ENCODE measurements around the gene GGA2. TPM values are rescaled to one million over a fixed set of nuclear protein-coding genes. Genes with fewer than 3 reads are reported as not detected.

Gene GGA2
- total RNA-seq, 4 donors from 2014 or later: 36.5 to 50.5 (median 41.5) TPM

DNA sequence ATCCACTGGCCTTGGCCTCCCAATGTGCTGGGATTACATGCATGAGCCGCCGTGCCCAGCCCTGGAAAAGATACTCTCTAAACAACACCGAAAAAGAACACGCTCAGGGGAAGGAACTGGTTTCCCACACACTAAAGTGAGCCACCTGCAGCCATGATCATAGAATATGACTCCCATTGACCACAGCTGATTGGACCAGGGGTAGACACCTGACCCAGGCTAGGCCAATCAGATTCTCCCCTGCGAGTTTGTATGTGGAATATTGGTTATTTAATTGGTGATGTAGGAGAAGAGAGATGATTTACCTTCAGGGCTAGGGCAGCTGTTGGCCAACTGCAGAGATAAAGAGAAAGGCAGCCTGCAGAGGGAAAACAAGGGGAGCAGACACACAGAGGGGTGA lies 9.0 kb upstream of the GGA2 start:
- no peak overlapping the region for H3K27ac ChIP-seq
- no peaks in the 10 kb centered on the region for H3K9me3 ChIP-seq
- TF ChIP-seq EP300 (IDR thresholded peaks at IDR 0.05) (no peak), POLR2A (IDR thresholded peaks at IDR 0.05) (no peak), POLR2AphosphoS5 (IDR thresholded peaks at IDR 0.05) (no peak)
- TF ChIP-seq, protein P1, sequence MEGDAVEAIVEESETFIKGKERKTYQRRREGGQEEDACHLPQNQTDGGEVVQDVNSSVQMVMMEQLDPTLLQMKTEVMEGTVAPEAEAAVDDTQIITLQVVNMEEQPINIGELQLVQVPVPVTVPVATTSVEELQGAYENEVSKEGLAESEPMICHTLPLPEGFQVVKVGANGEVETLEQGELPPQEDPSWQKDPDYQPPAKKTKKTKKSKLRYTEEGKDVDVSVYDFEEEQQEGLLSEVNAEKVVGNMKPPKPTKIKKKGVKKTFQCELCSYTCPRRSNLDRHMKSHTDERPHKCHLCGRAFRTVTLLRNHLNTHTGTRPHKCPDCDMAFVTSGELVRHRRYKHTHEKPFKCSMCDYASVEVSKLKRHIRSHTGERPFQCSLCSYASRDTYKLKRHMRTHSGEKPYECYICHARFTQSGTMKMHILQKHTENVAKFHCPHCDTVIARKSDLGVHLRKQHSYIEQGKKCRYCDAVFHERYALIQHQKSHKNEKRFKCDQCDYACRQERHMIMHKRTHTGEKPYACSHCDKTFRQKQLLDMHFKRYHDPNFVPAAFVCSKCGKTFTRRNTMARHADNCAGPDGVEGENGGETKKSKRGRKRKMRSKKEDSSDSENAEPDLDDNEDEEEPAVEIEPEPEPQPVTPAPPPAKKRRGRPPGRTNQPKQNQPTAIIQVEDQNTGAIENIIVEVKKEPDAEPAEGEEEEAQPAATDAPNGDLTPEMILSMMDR (IDR thresholded peaks at IDR 0.05): no peak
- no peak for ATAC-seq
- H3K4me1 ChIP-seq: no peaks in the 10 kb centered on the region
- 83 to 100% methylated on average over 1 of the region's 5 CpGs for WGBS, 2 donors (ENCODE audit: low coverage in 1 of 2)
- no peak overlapping the region for H3K4me3 ChIP-seq
- H3K36me3 ChIP-seq: peaks cover 0 to 46% of the 10 kb centered on the region in 2 donors
- no peaks in the 10 kb centered on the region for H3K27me3 ChIP-seq

DNA sequence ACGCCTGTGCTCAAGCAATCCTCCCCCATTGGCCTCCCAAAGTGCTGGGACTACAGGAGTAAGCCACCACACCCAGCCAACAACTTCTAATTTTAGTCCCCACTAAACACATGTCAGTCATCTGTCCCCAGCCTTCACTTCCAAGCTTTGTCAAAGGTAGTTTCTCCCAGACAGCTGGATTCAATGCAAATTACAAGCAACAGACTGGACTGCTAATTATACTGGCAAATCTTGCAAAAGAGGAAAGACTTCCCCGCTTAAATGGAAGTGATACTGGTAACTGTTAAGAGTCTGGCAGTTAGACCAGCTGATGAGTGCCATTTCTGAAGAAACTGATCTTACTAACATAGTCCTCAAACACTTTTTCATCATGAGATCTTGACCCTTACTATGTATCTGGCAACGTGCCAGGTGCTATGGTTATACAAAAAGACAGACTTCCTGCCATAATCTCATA lies 8.2 kb upstream of the GGA2 start:
- H3K4me1 ChIP-seq: no peaks in the 10 kb centered on the region
- H3K9me3 ChIP-seq: no peaks in the 10 kb centered on the region
- TF ChIP-seq, protein P1 (IDR thresholded peaks at IDR 0.05): no peak
- TF ChIP-seq POLR2A (IDR thresholded peaks at IDR 0.05) (no peak), EP300 (IDR thresholded peaks at IDR 0.05) (no peak)
- peaks cover 0 to 40% of the 10 kb centered on the region in 2 donors for H3K36me3 ChIP-seq
- no peak overlapping the region for H3K27ac ChIP-seq
- no peaks in the 10 kb centered on the region for H3K27me3 ChIP-seq
- no peak overlapping the region for H3K4me3 ChIP-seq
- WGBS, 2 donors (ENCODE audit: low coverage in 1 of 2): 48 to 74% methylated on average over 3 of the region's 3 CpGs
- ATAC-seq: no peak

DNA sequence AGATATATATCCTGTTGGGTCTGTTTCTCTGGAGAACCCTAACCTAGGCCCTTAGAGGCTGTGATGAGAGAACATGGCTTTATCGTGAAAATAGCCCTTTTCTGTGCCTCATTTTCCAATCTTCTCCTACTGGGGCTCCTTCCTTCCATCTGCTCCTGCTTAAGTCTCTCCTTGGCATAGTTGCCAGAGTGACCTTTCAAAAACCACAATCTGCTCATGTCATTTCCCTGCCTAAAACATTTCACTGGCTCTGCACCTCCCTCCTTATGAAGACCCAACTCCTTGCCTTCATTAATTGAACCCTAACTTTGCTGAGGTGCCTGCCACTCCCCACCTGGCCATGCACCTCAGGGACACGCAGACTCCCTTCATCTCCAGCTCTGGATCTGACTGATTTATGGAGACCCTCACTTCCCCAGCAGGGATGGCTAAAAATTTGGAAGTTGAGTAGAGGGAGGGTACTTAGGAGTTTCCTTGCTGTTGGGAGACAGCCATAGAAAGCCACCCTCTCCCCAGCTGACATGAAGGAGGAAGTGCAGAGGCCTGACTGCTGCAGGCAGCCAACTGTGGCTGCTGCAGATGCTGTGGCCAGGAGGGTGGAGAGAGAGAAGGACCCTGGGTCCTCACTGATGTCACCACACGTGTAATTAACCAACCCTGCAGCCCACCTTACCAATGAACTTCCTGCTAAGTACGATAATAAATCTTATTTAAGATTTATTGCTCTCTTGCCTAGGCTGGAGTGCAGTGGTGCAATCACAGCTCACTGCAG lies 6.3 kb upstream of the GGA2 start:
- WGBS, 2 donors (ENCODE audit: low coverage in 1 of 2): 86 to 100% methylated on average over 1 to 3 of the region's 4 CpGs

DNA sequence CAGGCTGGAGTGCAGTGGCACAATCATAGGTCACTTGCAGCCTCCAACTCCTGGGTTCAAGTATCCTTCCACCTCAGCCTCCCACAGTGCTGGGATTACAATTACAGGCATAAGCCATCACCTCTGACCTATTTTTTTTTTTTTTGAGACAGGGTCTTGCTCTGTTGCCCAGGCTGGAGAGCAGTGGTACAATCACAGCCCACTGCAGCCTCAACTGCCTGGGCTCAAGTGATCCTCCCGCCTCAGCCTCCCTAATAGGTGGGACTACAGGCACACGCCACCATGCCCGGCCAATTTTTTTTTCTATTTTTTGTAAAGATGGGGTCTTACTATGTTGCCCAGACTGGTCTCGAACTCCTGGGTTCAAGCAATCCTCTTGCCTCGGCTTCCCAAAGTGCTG lies 5.6 kb upstream of the GGA2 start:
- Histone ChIP-seq H3K36me3 (peaks cover 0 to 19% of the 10 kb centered on the region in 2 donors), H3K9me3 (no peaks in the 10 kb centered on the region), H3K27ac (no peak overlapping the region), H3K4me1 (peaks cover 0 to 4% (median 0%) of the 10 kb centered on the region in 3 donors), H3K27me3 (no peaks in the 10 kb centered on the region), H3K4me3 (no peak overlapping the region)
- 97 to 98% methylated on average over 5 of the region's 5 CpGs for WGBS, 2 donors (ENCODE audit: low coverage in 1 of 2)
- ATAC-seq: no peak
- no peak for TF ChIP-seq POLR2AphosphoS5 (IDR thresholded peaks at IDR 0.05)
- TF ChIP-seq, protein P1 (IDR thresholded peaks at IDR 0.05): no peak
- no peak for TF ChIP-seq POLR2A (IDR thresholded peaks at IDR 0.05)
- no peak for TF ChIP-seq EP300 (IDR thresholded peaks at IDR 0.05)

More for the DNA sequence above, 6.3 kb upstream of the GGA2 start:
- TF ChIP-seq, protein P1 (IDR thresholded peaks at IDR 0.05): no peak
- TF ChIP-seq POLR2A (IDR thresholded peaks at IDR 0.05) (no peak), POLR2AphosphoS5 (IDR thresholded peaks at IDR 0.05) (no peak), EP300 (IDR thresholded peaks at IDR 0.05) (no peak)
- Histone ChIP-seq H3K36me3 (peaks cover 0 to 21% of the 10 kb centered on the region in 2 donors), H3K4me1 (no peaks in the 10 kb centered on the region), H3K4me3 (no peak overlapping the region), H3K27ac (no peak overlapping the region), H3K27me3 (no peaks in the 10 kb centered on the region), H3K9me3 (no peaks in the 10 kb centered on the region)
- ATAC-seq: no peak

All from gastroesophageal sphincter (tissue), 4 donors.